Osteoblast (primary cell): ENCODE results near the gene FBXL5. TPM values are rescaled to one million over a fixed set of nuclear protein-coding genes. Genes with fewer than 3 reads are reported as not detected.

Source experiments
- DNase-seq: peaks from one replicate; pipeline ENCODE4 v3.0.0; 2011; ENCODE audit warnings: low spot score, mixed read lengths; ENCODE audit not compliant: insufficient read length; ENCODE audit errors: missing footprints
- H2AFZ ChIP-seq: 2 replicates; pipeline ENCODE4 v1.6.0; 2011; ENCODE audit warnings: mild to moderate bottlenecking, low read length
- H3K27ac ChIP-seq: 2 replicates; pipeline ENCODE4 v1.5.1; 2011; ENCODE audit warnings: mild to moderate bottlenecking, low read depth, low read length, moderate library complexity
- H3K27me3 ChIP-seq: 2 replicates; pipeline ENCODE4 v1.6.0; 2012; ENCODE audit warnings: mild to moderate bottlenecking, control low read depth, inconsistent platforms, low read length, moderate library complexity; ENCODE audit not compliant: insufficient read depth
- H3K36me3 ChIP-seq: 2 replicates; pipeline ENCODE4 v1.5.1; 2011; ENCODE audit warnings: mild to moderate bottlenecking, low read length, control low read depth, moderate library complexity; ENCODE audit not compliant: insufficient read depth
- H3K4me1 ChIP-seq: 2 replicates; pipeline ENCODE4 v1.5.1; 2011; ENCODE audit warnings: mild to moderate bottlenecking, low read length, control low read depth, moderate library complexity; ENCODE audit not compliant: insufficient read depth
- H3K4me2 ChIP-seq: 2 replicates; pipeline ENCODE4 v1.6.0; 2011; ENCODE audit warnings: mild to moderate bottlenecking, low read length; ENCODE audit not compliant: insufficient read depth
- H3K4me3 ChIP-seq: fragments of 200-600 bp; sonication (generic); 3 replicates; pipeline ENCODE4 v1.5.1; 2012; ENCODE audit warnings: mild to moderate bottlenecking, low read length, inconsistent platforms; ENCODE audit not compliant: insufficient read depth
- H3K79me2 ChIP-seq: 2 replicates; pipeline ENCODE4 v1.6.0; 2012; ENCODE audit warnings: mild to moderate bottlenecking, low read length, control low read depth, inconsistent platforms; ENCODE audit not compliant: insufficient read depth
- H3K9me3 ChIP-seq: 2 replicates; pipeline ENCODE4 v1.5.1; 2011; ENCODE audit warnings: low read depth, low read length, control low read depth
- H4K20me1 ChIP-seq: 2 replicates; pipeline ENCODE4 v1.6.0; 2012; ENCODE audit warnings: mild to moderate bottlenecking, low read length, control low read depth; ENCODE audit not compliant: insufficient read depth
- total RNA-seq: library from RNA; depleted of rRNA; stranded (reverse); fragments of >200 nt; gene quantifications from 2 replicates; pipeline ENCODE4 v1.2.3, GENCODE V29; 2012
- TF ChIP-seq, protein P1 (sequence below): IDR thresholded peaks from 2 replicates; pipeline ENCODE4 v1.5.1; 2011; ENCODE audit warnings: mild to moderate bottlenecking, low read depth, low read length, moderate library complexity; ENCODE audit errors: extremely low read depth

FBXL5 gene
- total RNA-seq, 1 donor = 108 TPM

DNA sequence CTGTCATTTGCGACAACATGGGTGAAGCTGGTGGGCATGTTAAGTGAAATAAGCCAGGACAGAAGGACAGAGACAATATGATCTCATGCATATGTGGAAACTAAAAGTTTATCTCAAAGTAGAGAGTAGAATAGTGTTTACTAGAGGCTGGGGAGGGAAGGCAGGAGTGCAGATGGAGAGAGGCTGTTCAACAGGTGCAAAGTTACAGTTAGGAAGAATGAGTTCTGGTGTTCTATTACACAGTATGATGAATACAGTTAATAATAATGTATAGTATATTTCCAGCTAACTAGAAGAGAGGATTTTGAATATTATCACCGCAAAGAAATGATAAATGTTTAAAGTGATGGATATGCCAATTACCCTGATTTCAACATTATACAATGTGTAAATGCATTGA, 69.8 kb downstream of the FBXL5 start:
- Histone ChIP-seq H3K9me3 (no peaks in the 10 kb centered on the region), H2AFZ (no peak overlapping the region), H3K4me1 (no peaks in the 10 kb centered on the region), H3K4me3 (no peak overlapping the region), H4K20me1 (no peaks in the 10 kb centered on the region), H3K4me2 (no peak overlapping the region), H3K36me3 (no peaks in the 10 kb centered on the region), H3K79me2 (no peaks in the 10 kb centered on the region), H3K27ac (no peak overlapping the region), H3K27me3 (no peaks in the 10 kb centered on the region)
- no peak for DNase-seq
- TF ChIP-seq, protein P1, sequence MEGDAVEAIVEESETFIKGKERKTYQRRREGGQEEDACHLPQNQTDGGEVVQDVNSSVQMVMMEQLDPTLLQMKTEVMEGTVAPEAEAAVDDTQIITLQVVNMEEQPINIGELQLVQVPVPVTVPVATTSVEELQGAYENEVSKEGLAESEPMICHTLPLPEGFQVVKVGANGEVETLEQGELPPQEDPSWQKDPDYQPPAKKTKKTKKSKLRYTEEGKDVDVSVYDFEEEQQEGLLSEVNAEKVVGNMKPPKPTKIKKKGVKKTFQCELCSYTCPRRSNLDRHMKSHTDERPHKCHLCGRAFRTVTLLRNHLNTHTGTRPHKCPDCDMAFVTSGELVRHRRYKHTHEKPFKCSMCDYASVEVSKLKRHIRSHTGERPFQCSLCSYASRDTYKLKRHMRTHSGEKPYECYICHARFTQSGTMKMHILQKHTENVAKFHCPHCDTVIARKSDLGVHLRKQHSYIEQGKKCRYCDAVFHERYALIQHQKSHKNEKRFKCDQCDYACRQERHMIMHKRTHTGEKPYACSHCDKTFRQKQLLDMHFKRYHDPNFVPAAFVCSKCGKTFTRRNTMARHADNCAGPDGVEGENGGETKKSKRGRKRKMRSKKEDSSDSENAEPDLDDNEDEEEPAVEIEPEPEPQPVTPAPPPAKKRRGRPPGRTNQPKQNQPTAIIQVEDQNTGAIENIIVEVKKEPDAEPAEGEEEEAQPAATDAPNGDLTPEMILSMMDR = no peak

DNA sequence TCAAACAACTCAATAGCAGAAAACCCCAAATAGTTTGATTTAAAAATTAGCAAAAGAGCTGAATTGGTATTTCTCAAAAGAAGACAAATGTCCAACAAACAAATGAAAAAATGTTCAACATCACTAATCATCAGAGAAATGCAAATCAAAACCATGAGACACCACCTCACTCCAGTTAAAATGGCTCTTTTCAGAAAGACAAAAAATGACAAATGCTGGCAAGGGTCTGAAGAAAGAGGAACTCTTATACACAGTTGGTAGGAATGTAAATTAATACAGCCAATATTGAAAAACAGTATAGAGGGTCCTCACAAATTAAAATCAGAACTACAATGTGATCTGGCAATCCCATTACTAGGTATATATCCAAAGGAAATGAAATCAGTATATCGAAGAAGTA, 70.4 kb downstream of the FBXL5 start:
- Histone ChIP-seq H3K9me3 (no peaks in the 10 kb centered on the region), H3K4me2 (no peak overlapping the region), H3K4me1 (no peaks in the 10 kb centered on the region), H2AFZ (no peak overlapping the region), H3K79me2 (no peaks in the 10 kb centered on the region), H4K20me1 (no peaks in the 10 kb centered on the region), H3K4me3 (no peak overlapping the region), H3K27me3 (no peaks in the 10 kb centered on the region), H3K36me3 (no peaks in the 10 kb centered on the region), H3K27ac (no peak overlapping the region)
- TF ChIP-seq, protein P1 = no peak
- no peak for DNase-seq

DNA sequence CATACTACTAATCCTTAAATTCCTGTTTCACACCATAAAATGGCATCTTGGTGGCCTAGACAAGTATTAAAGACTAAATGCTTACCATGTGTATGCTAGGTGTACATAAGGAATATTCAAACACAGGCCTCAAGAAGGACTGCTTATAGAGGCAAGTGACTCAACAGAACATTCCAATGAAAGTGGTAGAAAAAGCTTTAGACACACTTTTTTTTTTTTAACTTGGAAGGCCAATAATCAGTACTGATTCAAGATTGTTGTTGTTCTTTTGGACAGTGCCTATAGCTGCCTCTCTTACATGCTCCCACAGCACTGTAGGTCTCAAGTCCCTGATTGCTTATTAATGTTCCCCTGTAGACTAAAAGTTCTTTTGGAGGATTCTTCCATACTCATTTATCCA, 77.6 kb downstream of the FBXL5 start:
- no peaks in the 10 kb centered on the region for H3K9me3 ChIP-seq
- no peaks in the 10 kb centered on the region for H3K27me3 ChIP-seq
- peaks cover 15% of the 10 kb centered on the region for H3K4me1 ChIP-seq
- H3K27ac ChIP-seq = no peak overlapping the region
- TF ChIP-seq, protein P1 = no peak
- no peak overlapping the region for H2AFZ ChIP-seq
- H4K20me1 ChIP-seq = no peaks in the 10 kb centered on the region
- H3K4me3 ChIP-seq = no peak overlapping the region
- H3K79me2 ChIP-seq = no peaks in the 10 kb centered on the region
- H3K4me2 ChIP-seq = no peak overlapping the region
- H3K36me3 ChIP-seq = no peaks in the 10 kb centered on the region
- peak; percentile 8 for DNase-seq

DNA sequence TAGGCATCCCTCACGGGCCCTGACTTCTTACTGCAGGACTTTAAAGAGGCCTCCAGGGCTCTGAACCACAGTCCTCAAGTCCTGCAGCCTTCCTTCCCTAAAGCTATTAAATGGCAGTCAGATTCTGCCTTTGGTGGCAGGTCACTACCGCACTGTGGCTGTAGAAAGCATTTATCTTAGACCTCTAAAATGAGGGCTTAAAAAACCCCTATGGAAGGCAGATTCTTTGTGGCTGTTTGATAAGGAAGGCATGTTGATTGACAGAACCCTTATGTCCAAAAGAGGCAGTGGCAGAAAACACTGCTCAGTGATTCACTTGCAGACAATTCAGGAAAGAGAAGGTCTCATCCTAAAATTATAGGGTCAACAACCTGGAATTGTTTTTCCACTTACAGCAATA, 79.2 kb downstream of the FBXL5 start:
- Histone ChIP-seq H2AFZ (no peak overlapping the region), H3K79me2 (no peaks in the 10 kb centered on the region), H3K27me3 (no peaks in the 10 kb centered on the region), H3K4me1 (peaks cover 15% of the 10 kb centered on the region), H3K27ac (no peak overlapping the region), H3K36me3 (no peaks in the 10 kb centered on the region), H4K20me1 (no peaks in the 10 kb centered on the region), H3K4me3 (no peak overlapping the region), H3K4me2 (no peak overlapping the region), H3K9me3 (no peaks in the 10 kb centered on the region)
- TF ChIP-seq, protein P1 = no peak
- no peak for DNase-seq
